ENCODE measurements around the gene F11. TPM values are rescaled to one million over a fixed set of nuclear protein-coding genes. Genes with fewer than 3 reads are reported as not detected.
"Not testable (repeated sequence)": the region's sequence is repeated elsewhere in the genome, so short reads cannot be mapped to it uniquely, and the experiment has no call there.

F11 gene
- total RNA-seq, 2 donors from 2014 or later: not detected

DNA sequence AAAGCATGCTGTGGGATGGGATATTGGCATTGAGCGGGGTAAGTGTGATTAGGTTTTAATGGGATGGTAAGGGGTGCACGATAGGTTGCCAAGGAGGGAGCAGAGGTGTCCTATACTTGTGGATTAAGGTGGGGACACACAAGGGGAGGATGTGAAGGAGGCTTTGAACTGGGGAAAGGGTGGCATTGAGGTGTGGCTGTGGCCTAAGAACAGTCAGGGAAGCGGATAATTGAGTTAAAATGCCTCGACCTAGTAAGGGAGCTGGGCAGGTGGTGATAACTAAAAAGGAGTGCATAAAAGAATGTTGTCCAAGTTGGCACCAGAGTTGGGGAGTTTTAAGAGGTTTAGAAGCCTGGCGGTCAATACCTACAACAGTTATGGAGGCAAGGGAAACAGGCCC, 21.2 kb upstream of the F11 start:
- H3K4me3 ChIP-seq (ENCODE audit: low read length): no peak overlapping the region
- WGBS, 2 experiments (ENCODE audit: insufficient coverage in 1 of 2, insufficient read length in 1 of 2): 54 to 80% methylated on average over 3 to 5 of the region's 5 CpGs
- peaks cover 7% of the 10 kb centered on the region for H3K9me3 ChIP-seq (ENCODE audit: control insufficient read depth, low read length)
- peaks cover 12% of the 10 kb centered on the region for H3K4me1 Mint-ChIP-seq
- H3K36me3 Mint-ChIP-seq (ENCODE audit: low read depth): peaks cover 23% of the 10 kb centered on the region
- no peak overlapping the region for H3K4me3 Mint-ChIP-seq
- no peak overlapping the region for H3K27ac Mint-ChIP-seq
- DNase-seq: no peak
- H3K27me3 Mint-ChIP-seq (ENCODE audit: insufficient read depth): peaks cover 1% of the 10 kb centered on the region
- TF ChIP-seq, protein P1, sequence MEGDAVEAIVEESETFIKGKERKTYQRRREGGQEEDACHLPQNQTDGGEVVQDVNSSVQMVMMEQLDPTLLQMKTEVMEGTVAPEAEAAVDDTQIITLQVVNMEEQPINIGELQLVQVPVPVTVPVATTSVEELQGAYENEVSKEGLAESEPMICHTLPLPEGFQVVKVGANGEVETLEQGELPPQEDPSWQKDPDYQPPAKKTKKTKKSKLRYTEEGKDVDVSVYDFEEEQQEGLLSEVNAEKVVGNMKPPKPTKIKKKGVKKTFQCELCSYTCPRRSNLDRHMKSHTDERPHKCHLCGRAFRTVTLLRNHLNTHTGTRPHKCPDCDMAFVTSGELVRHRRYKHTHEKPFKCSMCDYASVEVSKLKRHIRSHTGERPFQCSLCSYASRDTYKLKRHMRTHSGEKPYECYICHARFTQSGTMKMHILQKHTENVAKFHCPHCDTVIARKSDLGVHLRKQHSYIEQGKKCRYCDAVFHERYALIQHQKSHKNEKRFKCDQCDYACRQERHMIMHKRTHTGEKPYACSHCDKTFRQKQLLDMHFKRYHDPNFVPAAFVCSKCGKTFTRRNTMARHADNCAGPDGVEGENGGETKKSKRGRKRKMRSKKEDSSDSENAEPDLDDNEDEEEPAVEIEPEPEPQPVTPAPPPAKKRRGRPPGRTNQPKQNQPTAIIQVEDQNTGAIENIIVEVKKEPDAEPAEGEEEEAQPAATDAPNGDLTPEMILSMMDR (conservative IDR thresholded peaks at IDR 0.05): no peak
- H3K27me3 ChIP-seq (ENCODE audit: control insufficient read depth, insufficient read depth, low read length, poor library complexity, severe bottlenecking): no peaks in the 10 kb centered on the region
- H3K9ac ChIP-seq (ENCODE audit: extremely low read depth, low read length, poor library complexity, severe bottlenecking): no peak overlapping the region
- no peaks in the 10 kb centered on the region for H3K4me1 ChIP-seq (ENCODE audit: control insufficient read depth, insufficient read depth, low read length)
- no peaks in the 10 kb centered on the region for H3K36me3 ChIP-seq (ENCODE audit: control insufficient read depth, insufficient read depth, low read length)
- no peak overlapping the region for H3K27ac ChIP-seq (ENCODE audit: low read depth, low read length)
- peaks cover 2% of the 10 kb centered on the region for H3K9me3 Mint-ChIP-seq

DNA sequence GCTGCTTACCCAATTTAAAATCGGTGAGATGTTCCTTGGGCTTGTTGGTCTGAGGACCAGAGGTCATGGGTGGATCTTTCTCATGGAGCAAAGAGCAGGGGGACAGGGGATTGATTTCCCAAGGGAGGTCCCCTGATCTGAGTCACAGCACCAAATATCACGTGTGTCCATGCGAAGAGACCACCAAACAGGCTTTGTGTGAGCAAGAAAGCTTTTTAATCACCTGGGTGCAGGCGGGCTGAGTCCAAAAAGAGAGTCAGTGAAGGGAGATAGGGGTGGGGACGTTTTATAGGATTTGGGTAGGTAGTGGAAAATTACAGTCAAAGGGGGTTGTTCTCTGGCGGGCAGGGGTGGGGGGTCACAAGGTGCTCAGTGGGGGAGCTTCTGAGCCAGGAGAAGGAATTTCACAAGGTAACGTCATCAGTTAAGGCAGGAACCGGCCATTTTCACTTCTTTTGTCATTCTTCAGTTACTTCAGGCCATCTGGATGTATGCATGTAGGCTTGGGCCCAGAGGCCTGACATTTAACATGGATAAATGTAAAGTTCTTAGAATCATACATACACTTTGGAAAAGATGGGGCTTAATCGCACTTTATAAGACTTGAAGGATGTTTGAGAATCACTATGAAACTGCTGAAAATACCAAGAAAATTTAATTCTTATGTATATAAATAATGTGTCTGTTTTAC, 18.8 kb upstream of the F11 start:
- not testable (repeated sequence) for H3K27me3 ChIP-seq (ENCODE audit: control insufficient read depth, insufficient read depth, low read length, poor library complexity, severe bottlenecking); H3K4me1 ChIP-seq (ENCODE audit: control insufficient read depth, insufficient read depth, low read length); H3K27me3 Mint-ChIP-seq (ENCODE audit: insufficient read depth); H3K4me3 ChIP-seq (ENCODE audit: low read length); H3K9ac ChIP-seq (ENCODE audit: extremely low read depth, low read length, poor library complexity, severe bottlenecking); H3K9me3 ChIP-seq (ENCODE audit: control insufficient read depth, low read length); H3K27ac Mint-ChIP-seq; H3K9me3 Mint-ChIP-seq; H3K27ac ChIP-seq (ENCODE audit: low read depth, low read length); DNase-seq; H3K36me3 ChIP-seq (ENCODE audit: control insufficient read depth, insufficient read depth, low read length); H3K4me3 Mint-ChIP-seq
- H3K36me3 Mint-ChIP-seq (ENCODE audit: low read depth): peaks cover 35% of the 10 kb centered on the region
- 61 to 65% methylated on average over 3 to 8 of the region's 9 CpGs for WGBS, 2 experiments (ENCODE audit: insufficient coverage in 1 of 2, insufficient read length in 1 of 2)
- H3K4me1 Mint-ChIP-seq: peaks cover 24% of the 10 kb centered on the region

DNA sequence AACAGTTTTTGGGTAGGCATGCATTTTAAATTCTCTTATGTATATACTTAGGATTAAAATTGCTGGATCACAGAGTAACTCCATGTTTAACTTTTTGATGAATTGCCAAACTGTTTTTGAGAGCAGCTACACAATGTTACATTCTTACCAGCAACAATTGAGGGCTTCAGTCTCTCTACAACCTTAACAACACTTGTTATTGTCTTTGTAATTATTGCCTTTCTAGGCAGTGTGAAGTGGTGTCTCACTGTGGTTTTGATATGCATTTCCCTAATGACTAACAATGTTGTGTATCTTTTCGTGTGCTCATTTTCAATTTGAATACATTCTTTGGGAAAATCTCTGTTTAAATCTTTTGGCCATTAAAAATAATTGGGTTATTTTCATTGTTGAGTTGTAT, 17.3 kb upstream of the F11 start:
- H3K9ac ChIP-seq (ENCODE audit: extremely low read depth, low read length, poor library complexity, severe bottlenecking): no peak overlapping the region
- 50% methylated on average over 1 of the region's 1 CpG; no CpG with 5 or more reads in 1 of the 2 experiments for WGBS, 2 experiments (ENCODE audit: insufficient coverage in 1 of 2, insufficient read length in 1 of 2)
- H3K9me3 Mint-ChIP-seq: peaks cover 2% of the 10 kb centered on the region
- no peaks in the 10 kb centered on the region for H3K4me1 ChIP-seq (ENCODE audit: control insufficient read depth, insufficient read depth, low read length)
- peaks cover 4% of the 10 kb centered on the region for H3K27me3 Mint-ChIP-seq (ENCODE audit: insufficient read depth)
- no peaks in the 10 kb centered on the region for H3K36me3 ChIP-seq (ENCODE audit: control insufficient read depth, insufficient read depth, low read length)
- H3K9me3 ChIP-seq (ENCODE audit: control insufficient read depth, low read length): peaks cover 7% of the 10 kb centered on the region
- TF ChIP-seq, protein P1 (conservative IDR thresholded peaks at IDR 0.05): no peak
- no peak for DNase-seq
- no peak overlapping the region for H3K27ac Mint-ChIP-seq
- peak overlapping the region; percentile 44 for H3K27ac ChIP-seq (ENCODE audit: low read depth, low read length)
- H3K4me1 Mint-ChIP-seq: peaks cover 24% of the 10 kb centered on the region
- no peaks in the 10 kb centered on the region for H3K27me3 ChIP-seq (ENCODE audit: control insufficient read depth, insufficient read depth, low read length, poor library complexity, severe bottlenecking)
- peak overlapping the region; percentile 23 for H3K4me3 ChIP-seq (ENCODE audit: low read length)
- H3K36me3 Mint-ChIP-seq (ENCODE audit: low read depth): peaks cover 40% of the 10 kb centered on the region
- no peak overlapping the region for H3K4me3 Mint-ChIP-seq

All from endodermal cell (in vitro differentiated cells).